Peyer's patch (tissue), 4 donors: Measurements from ENCODE around the gene ANG. TPM values are rescaled to one million over a fixed set of nuclear protein-coding genes. Genes with fewer than 3 reads are reported as not detected.

Experiments used
- DNase-seq, 3 donors: peaks; one replicate each; pipeline ENCODE4 v3.0.0-alpha.2; 2017 to 2019
- H3K27ac ChIP-seq, 4 donors: fragments of 200-600 bp; sonication (generic); one replicate each; pipeline ENCODE4 v1.5.1; 2016 to 2019
- H3K27me3 ChIP-seq, 2 donors: fragments of 200-600 bp; sonication (generic); one replicate each; pipeline ENCODE4 v1.5.1; 2019
- H3K36me3 ChIP-seq, 3 donors: fragments of 200-600 bp; sonication (generic); one replicate each; pipeline ENCODE4 v1.5.1; 2016 to 2019
- H3K4me1 ChIP-seq, 4 donors: fragments of 200-600 bp; sonication (generic); one replicate each; pipeline ENCODE4 v1.5.1; 2016 to 2019
- H3K4me3 ChIP-seq, 4 donors: fragments of 200-600 bp; sonication (generic); 1 replicate in 3 of 4; 2 replicates in 1 of 4; pipeline ENCODE4 v1.5.1; 2016 to 2019; ENCODE audit warnings: mild to moderate bottlenecking in 1 of 4
- H3K9me3 ChIP-seq, 4 donors: fragments of 200-600 bp; sonication (generic); one replicate each; pipeline ENCODE4 v1.5.1; 2016 to 2019; ENCODE audit warnings: mild to moderate bottlenecking in 1 of 4
- CTCF ChIP-seq, 6 experiments: fragments of 450-650 bp in 4 of 6; fragments of 200-600 bp in 2 of 6; sonication (generic) in 1 of 6; IDR thresholded peaks; one replicate each; pipeline ENCODE4 v1.5.1; 2017 to 2019; ENCODE audit warnings: antibody characterized with exemption in 6 of 6, mild to moderate bottlenecking in 3 of 6, moderate library complexity in 1 of 6
- POLR2A ChIP-seq, 2 donors: fragments of 450-650 bp; IDR thresholded peaks; one replicate each; pipeline ENCODE4 v1.5.1; 2017; ENCODE audit warnings: antibody characterized with exemption in 2 of 2, mild to moderate bottlenecking in 2 of 2, moderate library complexity in 2 of 2
- total RNA-seq, 4 donors: library from RNA; depleted of rRNA; stranded (reverse); fragments of >200 nt; gene quantifications; one replicate each; pipeline ENCODE4 v1.1.0, GENCODE V29; 2016

Gene ANG
- total RNA-seq, 4 donors from 2014 or later = 19.6 to 22.3 (median 20.0) TPM

DNA sequence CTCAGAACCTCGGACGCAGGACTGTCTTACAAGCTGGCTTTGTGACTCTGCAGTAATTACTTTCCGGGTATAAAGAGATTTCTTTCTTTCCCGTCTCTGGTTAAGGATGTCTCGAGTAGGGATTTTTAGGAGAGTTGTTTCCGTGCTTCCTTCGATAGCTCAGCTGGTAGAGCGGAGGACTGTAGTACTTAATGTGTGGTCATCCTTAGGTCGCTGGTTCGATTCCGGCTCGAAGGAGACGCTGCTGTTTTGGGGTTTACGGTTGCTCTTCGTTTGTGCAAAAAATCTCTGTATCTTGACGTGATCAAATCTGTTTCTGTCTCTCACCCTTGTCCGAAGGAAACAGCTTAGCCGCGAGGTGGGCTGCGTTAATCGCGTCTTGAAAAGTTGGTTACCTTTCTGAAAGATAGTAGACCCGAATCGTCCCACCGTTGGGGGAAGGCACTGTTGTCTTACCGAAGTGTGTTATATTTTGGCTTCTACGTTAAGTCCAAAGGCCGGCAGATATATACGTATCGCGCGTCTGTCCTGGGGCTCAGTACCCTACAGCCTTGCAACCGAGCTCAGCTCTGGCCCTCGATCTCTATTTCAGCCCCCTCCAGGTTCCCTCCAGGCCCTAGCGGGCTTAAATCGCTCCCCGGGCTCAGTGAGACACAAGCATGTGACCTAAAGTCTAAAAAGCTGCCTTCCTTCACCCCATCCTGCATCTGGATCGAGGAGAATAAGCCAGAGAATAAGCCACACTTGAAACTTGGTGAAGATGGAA lies 5.3 kb upstream of the ANG start:
- no peaks in the 10 kb centered on the region for H3K9me3 ChIP-seq

DNA sequence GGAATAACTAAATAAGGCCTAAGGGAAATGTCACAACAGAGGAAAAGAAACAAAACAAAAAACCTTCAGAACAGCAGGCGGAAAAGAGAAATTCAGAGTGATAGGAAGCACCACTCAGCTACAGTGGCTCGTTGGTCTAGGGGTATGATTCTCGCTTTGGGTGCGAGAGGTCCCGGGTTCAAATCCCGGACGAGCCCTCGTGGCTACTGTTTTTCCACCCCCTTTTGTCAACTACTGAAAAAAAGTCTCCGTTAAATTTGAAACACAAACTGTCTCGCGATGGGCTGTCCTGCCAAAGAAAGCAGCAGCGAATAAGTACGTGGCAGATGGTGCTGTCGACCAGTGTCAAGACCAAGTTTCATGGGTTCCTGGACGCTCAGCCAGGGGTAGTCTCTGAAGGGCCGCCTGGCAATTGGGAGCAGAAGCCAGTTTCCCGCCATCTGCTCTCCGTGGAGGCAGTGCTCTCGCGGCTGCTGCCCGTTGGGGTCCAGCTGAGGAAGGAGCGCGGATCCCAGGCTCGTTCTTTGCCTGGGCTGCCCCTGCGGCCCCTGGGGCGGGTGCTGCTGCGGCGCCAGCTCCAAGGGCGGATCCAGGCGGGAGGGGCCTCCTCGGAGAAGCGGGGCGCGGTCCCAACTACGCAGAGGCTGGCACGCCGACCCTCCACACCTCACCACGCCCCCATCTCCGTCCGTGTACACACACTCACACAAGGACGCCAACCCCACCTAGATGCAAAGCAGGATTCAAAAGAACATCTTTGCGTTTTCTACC lies 4.5 kb upstream of the ANG start, which contains the start of gene RNASE4:
Gene RNASE4, plus strand, starts transcription at position 670 of the 771 bp plus-strand sequence. CDS start 14,812 bp downstream, outside the sequence.
- TF ChIP-seq CTCF (IDR thresholded peaks at IDR 0.05) (no peak), POLR2A (IDR thresholded peaks at IDR 0.05) (peak; percentile 75 to 82)
- Histone ChIP-seq H3K9me3 (no peaks in the 10 kb centered on the region), H3K27ac (peak within 1 kb of the TSS; percentile 95 to 99 (median 98)), H3K4me3 (peak within 1 kb of the TSS; percentile 58 to 79 (median 68)), H3K27me3 (no peaks in the 10 kb centered on the region), H3K36me3 (no peaks in the 10 kb centered on the region), H3K4me1 (peaks cover 3 to 44% (median 8%) of the 10 kb centered on the region in 4 donors)
- peak; percentile 89 to 95 (median 95) for DNase-seq

More for the DNA sequence above, 5.3 kb upstream of the ANG start:
- peak overlapping the region; percentile 58 to 79 (median 68) for H3K4me3 ChIP-seq
- no peaks in the 10 kb centered on the region for H3K36me3 ChIP-seq
- peak overlapping the region; percentile 95 to 99 (median 98) for H3K27ac ChIP-seq
- no peaks in the 10 kb centered on the region for H3K27me3 ChIP-seq
- H3K4me1 ChIP-seq = peaks cover 3 to 44% (median 8%) of the 10 kb centered on the region in 4 donors
- TF ChIP-seq CTCF (IDR thresholded peaks at IDR 0.05) (no peak), POLR2A (IDR thresholded peaks at IDR 0.05) (peak in 1 of 2 donors; percentile 27)
- peak; percentile 67 to 89 (median 75) for DNase-seq

GRCh38 chr14:20684662-20685456 lies 3.7 kb upstream of the ANG start:
- DNase-seq = peak in 2 of 3 donors; percentile 66 to 67
- Histone ChIP-seq H3K9me3 (no peaks in the 10 kb centered on the region), H3K36me3 (no peaks in the 10 kb centered on the region), H3K4me1 (peaks cover 3 to 43% (median 8%) of the 10 kb centered on the region in 4 donors), H3K27me3 (no peaks in the 10 kb centered on the region), H3K4me3 (peak overlapping the region; percentile 58 to 79 (median 68)), H3K27ac (peak overlapping the region; percentile 95 to 99 (median 98))
- no peak for TF ChIP-seq POLR2A (IDR thresholded peaks at IDR 0.05)
- TF ChIP-seq CTCF (IDR thresholded peaks at IDR 0.05) = no peak

- Histone ChIP-seq H3K4me3 (peak overlapping the region in 2 of 4 donors; percentile 12 to 77), H3K36me3 (no peaks in the 10 kb centered on the region), H3K27ac (peak overlapping the region in 3 of 4 donors; percentile 95 to 99 (median 99)), H3K9me3 (no peaks in the 10 kb centered on the region), H3K4me1 (peaks cover 0 to 31% (median 1%) of the 10 kb centered on the region in 4 donors), H3K27me3 (no peaks in the 10 kb centered on the region)
- no peak for DNase-seq
- no peak for TF ChIP-seq CTCF (IDR thresholded peaks at IDR 0.05)
- TF ChIP-seq POLR2A (IDR thresholded peaks at IDR 0.05) = no peak
Measured at GRCh38 chr14:20686386-20687143, 2.0 kb upstream of the ANG start.
